Stimulated activated CD8-positive, alpha-beta memory T cell treated with anti-CD3 and anti-CD28 coated beads, Interleukin-4, amount 100 ng/mL, for 4 hours (primary cell): ENCODE results near the gene PRSS57.
A peak's percentile ranks its signal among the peaks of the same experiment; 100 is the strongest.

ENCODE experiments used
- DNase-seq, 2 donors: peaks; one replicate each; pipeline ENCODE4 v3.0.0-alpha.2; 2020; ENCODE audit warnings: low read depth in 2 of 2, low spot score in 1 of 2

The PRSS57 gene

GRCh38 chr19:639253-640160, 55.7 kb downstream of the PRSS57 start, which contains the start of gene FGF22:
Gene FGF22 (plus strand): TSS chr19:639879. CDS start chr19:639926, 47 bp downstream.
- DNase-seq: peak; percentile 93 to 94

DNA sequence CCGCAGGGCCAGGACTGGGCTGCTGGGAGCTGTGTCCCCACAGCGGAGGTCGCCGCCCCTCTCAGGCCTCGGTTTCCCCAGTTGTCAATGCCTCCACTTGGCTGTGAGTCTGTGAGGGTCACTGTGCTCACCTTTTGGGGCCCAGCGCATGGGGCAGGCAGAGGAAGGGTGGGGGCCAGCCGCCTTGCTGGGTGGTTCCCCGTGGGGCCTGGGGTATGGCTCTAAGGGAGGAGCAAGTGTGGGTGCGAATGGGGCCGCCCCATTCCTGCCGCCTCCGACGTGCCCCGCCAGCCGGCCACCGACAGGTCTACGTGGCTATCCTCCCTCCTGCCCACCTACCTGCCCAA, 56.4 kb downstream of the PRSS57 start:
- no peak for DNase-seq
